WTC11 (cell line): ENCODE data around the gene EIF3K. TPM values are rescaled to one million over a fixed set of nuclear protein-coding genes. Genes with fewer than 3 reads are reported as not detected.

Experiments used
- ATAC-seq: fragments of 200-7000 bp; cut with Tn5 transposase; 2 replicates; pipeline ENCODE4 v1.10.0; 2021; ENCODE audit warnings: mild to moderate bottlenecking, moderate library complexity
- CTCF ChIA-PET: fragments of 300-600 bp; sonication (Branson Sonifier 250); formaldehyde crosslinking; loops from one replicate; lab custom pipeline; 2021; ENCODE audit warnings: antibody characterized with exemption; lab: Charles Lee
- POLR2A ChIA-PET: fragments of 350-600 bp; sonication (Branson Sonifier 250); formaldehyde crosslinking; loops from one replicate; lab custom pipeline; 2021; ENCODE audit warnings: antibody characterized with exemption; lab: Charles Lee
- DNase-seq: peaks from one replicate; pipeline ENCODE4 v3.0.0; 2021; ENCODE audit warnings: low spot score
- H3K27ac Mint-ChIP-seq: 2 replicates; pipeline ENCODE4 v1.8.0; 2021; ENCODE audit warnings: mixed read lengths
- H3K27me3 Mint-ChIP-seq: 2 replicates; pipeline ENCODE4 v1.8.0; 2021; ENCODE audit warnings: low read depth, mild to moderate bottlenecking, moderate library complexity, mixed read lengths
- H3K36me3 Mint-ChIP-seq: 2 replicates; pipeline ENCODE4 v1.8.0; 2021; ENCODE audit warnings: mixed read lengths
- H3K4me1 Mint-ChIP-seq: 2 replicates; pipeline ENCODE4 v1.8.0; 2022; ENCODE audit warnings: mixed read lengths
- H3K4me3 Mint-ChIP-seq: 2 replicates; pipeline ENCODE4 v1.8.0; 2021; ENCODE audit warnings: mild to moderate bottlenecking, moderate library complexity, mixed read lengths
- H3K9me3 Mint-ChIP-seq: 2 replicates; pipeline ENCODE4 v1.8.0; 2021; ENCODE audit warnings: mixed read lengths
- AFF4 ChIP-seq: sonication (generic); formaldehyde crosslinking; IDR thresholded peaks from 2 replicates; pipeline ENCODE4 v1.8.1; 2023; ENCODE audit warnings: mild to moderate bottlenecking, missing genetic modification reagents, borderline replicate concordance
- ATF1 ChIP-seq: sonication (generic); formaldehyde crosslinking; IDR thresholded peaks from 2 replicates; pipeline ENCODE4 v1.8.1; 2023; ENCODE audit warnings: mild to moderate bottlenecking, moderate library complexity, missing genetic modification reagents
- E2F1 ChIP-seq: sonication (generic); formaldehyde crosslinking; IDR thresholded peaks from 2 replicates; pipeline ENCODE4 v1.8.0; 2022; ENCODE audit warnings: mild to moderate bottlenecking, missing genetic modification reagents
- HMGA2 ChIP-seq: fragments of 250-450 bp; sonication (Bioruptor Pico); IDR thresholded peaks from 2 replicates; pipeline ENCODE4 v1.4.0; 2021; ENCODE audit warnings: mild to moderate bottlenecking, moderate library complexity
- HMGXB4 ChIP-seq: sonication (generic); formaldehyde crosslinking; IDR thresholded peaks from 2 replicates; pipeline ENCODE4 v1.8.1; 2023; ENCODE audit warnings: mild to moderate bottlenecking, moderate library complexity, missing genetic modification reagents
- MAX ChIP-seq: sonication (generic); formaldehyde crosslinking; IDR thresholded peaks from 2 replicates; pipeline ENCODE4 v1.8.0; 2022; ENCODE audit warnings: mild to moderate bottlenecking, missing genetic modification reagents
- NFE2L1 ChIP-seq: sonication (generic); formaldehyde crosslinking; IDR thresholded peaks from 2 replicates; pipeline ENCODE4 v1.8.1; 2023; ENCODE audit warnings: missing genetic modification reagents
- NFYB ChIP-seq: sonication (generic); formaldehyde crosslinking; conservative IDR thresholded peaks from 2 replicates; pipeline ENCODE4 v1.8.0; 2022; ENCODE audit warnings: low read depth, missing genetic modification reagents
- TEAD1 ChIP-seq: sonication (generic); formaldehyde crosslinking; IDR thresholded peaks from 2 replicates; pipeline ENCODE4 v1.8.0; 2022; ENCODE audit warnings: mild to moderate bottlenecking, missing genetic modification reagents
- ZBTB21 ChIP-seq: sonication (generic); formaldehyde crosslinking; IDR thresholded peaks from 2 replicates; pipeline ENCODE4 v1.8.1; 2023; ENCODE audit warnings: mild to moderate bottlenecking, missing genetic modification reagents, borderline replicate concordance
- ZNF425 ChIP-seq: fragments of 250-450 bp; sonication (Bioruptor Pico); conservative IDR thresholded peaks from 2 replicates; pipeline ENCODE4 v1.9.0; 2021; ENCODE audit warnings: mild to moderate bottlenecking
- total RNA-seq: library from RNA; stranded (reverse); gene quantifications from 3 replicates; pipeline ENCODE4 v1.2.3, GENCODE V29; 2021

Gene EIF3K
- total RNA-seq, 1 experiment from 2014 or later: 416 TPM

- TF ChIP-seq ZNF425 (no peak), ATF1 (CRISPR knock-in tag) (no peak), E2F1 (CRISPR knock-in tag) (no peak), TEAD1 (CRISPR knock-in tag) (no peak), MAX (CRISPR knock-in tag) (no peak), NFE2L1 (CRISPR knock-in tag) (no peak), ZBTB21 (no peak), NFYB (no peak)
- TF ChIP-seq, all 79 proteins: peak for 0
These were observed 55.6 kb downstream of the EIF3K start (continued) for GRCh38 chr19:38674388-38675171.

GRCh38 chr19:38675611-38676010 lies 56.6 kb downstream of the EIF3K start:
- no peaks in the 10 kb centered on the region for H3K27me3 Mint-ChIP-seq
- H3K27ac Mint-ChIP-seq: peak overlapping the region; percentile 61
- ChIA-PET CTCF (interaction anchor here (0.5 to 2.2 kb wide), 6 partner anchors 11 to 43 kb away, joined by 3 to 9 read pairs (median 3); no protein-coding TSS in a partner anchor), POLR2A (no interaction called here)
- H3K4me3 Mint-ChIP-seq: no peak overlapping the region
- H3K9me3 Mint-ChIP-seq: no peaks in the 10 kb centered on the region
- peaks cover 63% of the 10 kb centered on the region for H3K4me1 Mint-ChIP-seq
- no peak for TF ChIP-seq HMGA2 (CRISPR knock-in tag)
- no peak for TF ChIP-seq HMGXB4 (CRISPR knock-in tag)
- TF ChIP-seq AFF4 (CRISPR knock-in tag): no peak
- DNase-seq: no peak
- H3K36me3 Mint-ChIP-seq: peaks cover 11% of the 10 kb centered on the region
- peak; percentile 43; the same call in 1 of the 2 replicates for ATAC-seq
